CD8-positive, alpha-beta memory T cell (primary cell): ENCODE measurements around the gene FBRSL1. TPM values are rescaled to one million over a fixed set of nuclear protein-coding genes. Genes with fewer than 3 reads are reported as not detected.
"Not testable (repeated sequence)": the region's sequence is repeated elsewhere in the genome, so short reads cannot be mapped to it uniquely, and the experiment has no call there.

Experiments
- CTCF ChIA-PET: fragments of 350-600 bp; sonication (Branson Sonifier 250); formaldehyde crosslinking; loops from one replicate; lab custom pipeline; 2021; ENCODE audit warnings: antibody characterized with exemption; lab: Charles Lee
- POLR2A ChIA-PET: fragments of 350-600 bp; sonication (Branson Sonifier 250); formaldehyde crosslinking; loops from one replicate; lab custom pipeline; 2021; ENCODE audit warnings: antibody characterized with exemption; lab: Charles Lee
- DNase-seq, 5 donors: peaks; one replicate each; pipeline versions ENCODE4 v3.0.0 to v3.0.0-alpha.2; 2020 to 2022; ENCODE audit warnings: mixed read lengths in 1 of 5
- H3K27ac ChIP-seq: one replicate; pipeline ENCODE4 v1.7.0; 2013; ENCODE audit warnings: low read depth, mild to moderate bottlenecking, low read length, moderate library complexity
- H3K27me3 ChIP-seq: 2 replicates; pipeline ENCODE4 v1.7.0; 2013; ENCODE audit warnings: low read length, mild to moderate bottlenecking; ENCODE audit not compliant: insufficient read depth, poor library complexity, severe bottlenecking
- H3K36me3 ChIP-seq: 2 replicates; pipeline ENCODE4 v1.7.0; 2013; ENCODE audit warnings: mild to moderate bottlenecking, low read length, moderate library complexity; ENCODE audit not compliant: insufficient read depth
- H3K4me1 ChIP-seq: 2 replicates; pipeline ENCODE4 v1.7.0; 2013; ENCODE audit warnings: mild to moderate bottlenecking, low read length, moderate library complexity; ENCODE audit not compliant: insufficient read depth
- H3K4me3 ChIP-seq: 2 replicates; pipeline ENCODE4 v1.7.0; 2013; ENCODE audit warnings: mild to moderate bottlenecking, low read length
- H3K9me3 ChIP-seq: 2 replicates; pipeline ENCODE4 v1.7.0; 2013; ENCODE audit warnings: mild to moderate bottlenecking, low read length
- H3K27ac Mint-ChIP-seq, 8 donors: one replicate each; pipeline ENCODE4 v1.8.0; 2020 to 2021; ENCODE audit warnings: mixed read lengths in 8 of 8, mild to moderate bottlenecking in 6 of 8, inconsistent platforms in 3 of 8, moderate library complexity in 3 of 8
- H3K27me3 Mint-ChIP-seq, 2 donors: one replicate each; pipeline ENCODE4 v1.8.0; 2020 to 2021; ENCODE audit warnings: mixed read lengths in 2 of 2, mild to moderate bottlenecking in 1 of 2, moderate library complexity in 1 of 2
- H3K36me3 Mint-ChIP-seq, 3 donors: one replicate each; pipeline ENCODE4 v1.8.0; 2020 to 2021; ENCODE audit warnings: mixed read lengths in 3 of 3, inconsistent platforms in 1 of 3, mild to moderate bottlenecking in 1 of 3
- H3K4me1 Mint-ChIP-seq, 3 donors: one replicate each; pipeline ENCODE4 v1.8.0; 2020 to 2021; ENCODE audit warnings: mixed read lengths in 3 of 3, inconsistent platforms in 1 of 3, mild to moderate bottlenecking in 1 of 3
- H3K4me3 Mint-ChIP-seq, 7 donors: one replicate each; pipeline ENCODE4 v1.8.0; 2020 to 2021; ENCODE audit warnings: mixed read lengths in 7 of 7, mild to moderate bottlenecking in 6 of 7, moderate library complexity in 4 of 7, inconsistent platforms in 2 of 7
- H3K9me3 Mint-ChIP-seq, 5 donors: one replicate each; pipeline ENCODE4 v1.8.0; 2020 to 2022; ENCODE audit warnings: mixed read lengths in 5 of 5, mild to moderate bottlenecking in 3 of 5, moderate library complexity in 2 of 5, inconsistent platforms in 1 of 5
- polyA plus RNA-seq: library from polyadenylated mRNA; unstranded; fragments of 300-500 nt; fragmentation: Illumina TruSeq; gene quantifications from one replicate; pipeline ENCODE4 v1.2.3, GENCODE V29; 2021
- total RNA-seq, 2 experiments: library from RNA; stranded (reverse); gene quantifications; one replicate each; pipeline ENCODE4 v1.2.3, GENCODE V29; 2021

FBRSL1 gene
- total and polyA plus RNA-seq, 3 experiments from 2014 or later = 1.4 to 62.1 (median 58.1) TPM

GRCh38 chr12:132529906-132530305 lies 40.0 kb downstream of the FBRSL1 start:
- Histone ChIP-seq H3K9me3 (no peaks in the 10 kb centered on the region), H3K27me3 (no peaks in the 10 kb centered on the region), H3K4me3 (no peak overlapping the region), H3K27ac (no peak overlapping the region), H3K4me1 (no peaks in the 10 kb centered on the region), H3K36me3 (no peaks in the 10 kb centered on the region)
- peak overlapping the region in 6 of 8 donors; percentile 2 to 96 (median 34) for H3K27ac Mint-ChIP-seq
- ChIA-PET CTCF (no interaction called here), POLR2A (no interaction called here)
- no peaks in the 10 kb centered on the region for H3K9me3 Mint-ChIP-seq
- H3K4me1 Mint-ChIP-seq = peaks cover 0 to 5% (median 0%) of the 10 kb centered on the region in 3 donors
- no peak for DNase-seq
- peaks cover 0 to 1% of the 10 kb centered on the region in 2 donors for H3K27me3 Mint-ChIP-seq
- no peak overlapping the region for H3K4me3 Mint-ChIP-seq
- peaks cover 0 to 10% (median 0%) of the 10 kb centered on the region in 3 donors for H3K36me3 Mint-ChIP-seq

GRCh38 chr12:132530447-132530846 lies 40.5 kb downstream of the FBRSL1 start:
- no peaks in the 10 kb centered on the region for H3K9me3 ChIP-seq
- H3K27me3 Mint-ChIP-seq = peaks cover 0 to 3% of the 10 kb centered on the region in 2 donors
- no peak for DNase-seq
- H3K9me3 Mint-ChIP-seq = no peaks in the 10 kb centered on the region
- no peak overlapping the region for H3K4me3 Mint-ChIP-seq
- H3K27ac Mint-ChIP-seq = peak overlapping the region in 1 of 8 donors; percentile 28
- no peaks in the 10 kb centered on the region for H3K27me3 ChIP-seq
- no peak overlapping the region for H3K4me3 ChIP-seq
- H3K27ac ChIP-seq = no peak overlapping the region
- peaks cover 0 to 5% (median 3%) of the 10 kb centered on the region in 3 donors for H3K4me1 Mint-ChIP-seq
- H3K36me3 ChIP-seq = no peaks in the 10 kb centered on the region
- ChIA-PET CTCF (no interaction called here), POLR2A (no interaction called here)
- H3K36me3 Mint-ChIP-seq = peaks cover 0 to 10% (median 0%) of the 10 kb centered on the region in 3 donors
- no peaks in the 10 kb centered on the region for H3K4me1 ChIP-seq

DNA sequence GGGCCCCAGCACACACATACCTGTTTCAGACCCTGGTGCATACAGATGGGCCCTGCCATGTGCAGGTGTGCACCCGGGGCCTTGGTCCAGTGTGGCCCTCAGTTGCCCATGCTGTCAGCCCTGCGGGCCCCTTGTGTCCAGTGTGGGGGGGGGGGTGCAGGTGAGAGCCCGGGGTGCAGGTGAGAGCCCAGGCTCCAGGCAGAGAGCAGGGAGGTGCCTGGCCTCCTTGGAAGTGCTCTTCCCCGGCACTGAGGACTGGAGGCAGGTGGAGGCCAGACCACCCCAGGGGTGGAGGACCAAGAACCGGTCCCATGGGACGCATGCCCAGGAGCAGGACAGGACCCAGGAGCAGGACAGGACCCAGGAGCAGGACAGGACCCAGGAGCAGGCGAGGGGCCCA lies 40.9 kb downstream of the FBRSL1 start:
- no peaks in the 10 kb centered on the region for H3K9me3 ChIP-seq
- Mint-ChIP-seq H3K27ac (no peak overlapping the region), H3K27me3 (peaks cover 0 to 3% of the 10 kb centered on the region in 2 donors), H3K4me3 (no peak overlapping the region), H3K9me3 (no peaks in the 10 kb centered on the region), H3K36me3 (peaks cover 0 to 10% (median 0%) of the 10 kb centered on the region in 3 donors), H3K4me1 (peaks cover 0 to 8% (median 3%) of the 10 kb centered on the region in 3 donors)
- H3K4me1 ChIP-seq = no peaks in the 10 kb centered on the region
- no peak overlapping the region for H3K4me3 ChIP-seq
- no peaks in the 10 kb centered on the region for H3K36me3 ChIP-seq
- no peak for DNase-seq
- CTCF ChIA-PET = no interaction called here
- H3K27me3 ChIP-seq = no peaks in the 10 kb centered on the region
- POLR2A ChIA-PET = no interaction called here
- no peak overlapping the region for H3K27ac ChIP-seq

GRCh38 chr12:132532711-132533583 lies 43.0 kb downstream of the FBRSL1 start:
- H3K36me3 ChIP-seq, H3K4me1 ChIP-seq, H3K36me3 Mint-ChIP-seq, H3K4me3 Mint-ChIP-seq, POLR2A ChIA-PET, H3K27me3 Mint-ChIP-seq, H3K27me3 ChIP-seq, H3K27ac ChIP-seq, H3K9me3 Mint-ChIP-seq, DNase-seq, H3K4me3 ChIP-seq, CTCF ChIA-PET, H3K27ac Mint-ChIP-seq, H3K9me3 ChIP-seq: not testable (repeated sequence)
- H3K4me1 Mint-ChIP-seq = peaks cover 9 to 18% (median 10%) of the 10 kb centered on the region in 3 donors

DNA sequence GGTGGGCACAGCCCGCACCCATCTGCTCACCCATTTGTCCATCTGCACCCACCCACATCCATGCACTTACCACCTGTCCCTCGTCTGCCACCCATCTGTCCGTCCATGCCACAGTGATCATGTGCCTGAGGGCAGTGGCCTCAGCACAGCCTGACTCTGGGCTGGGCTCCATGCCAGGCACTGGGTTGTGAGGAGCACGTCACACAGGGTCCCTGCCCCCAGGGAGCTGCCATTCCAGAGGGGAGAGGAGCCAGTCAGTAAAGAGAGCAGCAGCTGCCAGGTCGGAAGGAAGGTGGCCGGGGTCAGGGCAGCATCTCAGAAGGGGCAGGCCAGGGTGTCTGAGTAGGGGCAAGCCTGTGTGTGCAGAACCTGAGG lies 43.6 kb downstream of the FBRSL1 start:
- no peak overlapping the region for H3K4me3 Mint-ChIP-seq
- H3K27ac ChIP-seq = no peak overlapping the region
- H3K4me1 Mint-ChIP-seq = peaks cover 9 to 18% (median 10%) of the 10 kb centered on the region in 3 donors
- no peaks in the 10 kb centered on the region for H3K4me1 ChIP-seq
- no peaks in the 10 kb centered on the region for H3K36me3 ChIP-seq
- no peaks in the 10 kb centered on the region for H3K9me3 ChIP-seq
- ChIA-PET POLR2A (no interaction called here), CTCF (interaction anchor here (1.4 kb wide), 1 partner anchor 9 kb away, joined by 5 read pairs; no protein-coding TSS in a partner anchor)
- peak overlapping the region in 1 of 8 donors; percentile 26 for H3K27ac Mint-ChIP-seq
- no peak overlapping the region for H3K4me3 ChIP-seq
- no peak for DNase-seq
- no peaks in the 10 kb centered on the region for H3K27me3 ChIP-seq
- H3K36me3 Mint-ChIP-seq = peaks cover 0 to 10% (median 0%) of the 10 kb centered on the region in 3 donors
- H3K27me3 Mint-ChIP-seq = peaks cover 0 to 3% of the 10 kb centered on the region in 2 donors
- H3K9me3 Mint-ChIP-seq = no peaks in the 10 kb centered on the region

DNA sequence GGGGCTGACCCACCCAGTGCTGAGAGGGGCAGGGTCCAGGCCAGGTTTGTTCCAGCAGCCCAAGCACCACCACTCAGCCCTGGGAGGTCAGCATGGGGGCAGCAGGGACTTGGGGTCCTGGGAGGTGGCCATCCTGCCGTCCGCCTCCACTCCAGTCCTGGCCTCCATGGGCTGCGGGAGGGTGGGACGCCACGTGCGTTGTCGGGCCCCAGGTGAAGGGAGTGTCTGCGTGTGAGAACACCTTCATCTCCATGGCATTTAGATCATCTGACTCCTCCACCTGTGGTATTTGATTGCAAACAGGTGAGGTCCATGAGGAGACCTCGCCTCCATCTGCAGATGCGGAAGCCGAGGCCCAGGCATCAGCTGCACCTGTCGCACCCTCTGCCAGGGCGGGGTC lies 44.1 kb downstream of the FBRSL1 start:
- no peak overlapping the region for H3K27ac ChIP-seq
- H3K9me3 Mint-ChIP-seq = no peaks in the 10 kb centered on the region
- ChIA-PET POLR2A (no interaction called here), CTCF (interaction anchor here (1.4 kb wide), 1 partner anchor 10 kb away, joined by 5 read pairs; no protein-coding TSS in a partner anchor)
- no peak overlapping the region for H3K4me3 ChIP-seq
- H3K27me3 Mint-ChIP-seq = peaks cover 0 to 3% of the 10 kb centered on the region in 2 donors
- H3K4me3 Mint-ChIP-seq = no peak overlapping the region
- no peak for DNase-seq
- H3K4me1 Mint-ChIP-seq = peaks cover 9 to 18% (median 10%) of the 10 kb centered on the region in 3 donors
- no peaks in the 10 kb centered on the region for H3K4me1 ChIP-seq
- no peaks in the 10 kb centered on the region for H3K27me3 ChIP-seq
- H3K36me3 ChIP-seq = no peaks in the 10 kb centered on the region
- H3K9me3 ChIP-seq = no peaks in the 10 kb centered on the region
- no peak overlapping the region for H3K27ac Mint-ChIP-seq
- peaks cover 0 to 10% (median 0%) of the 10 kb centered on the region in 3 donors for H3K36me3 Mint-ChIP-seq

GRCh38 chr12:132535019-132535418 lies 45.1 kb downstream of the FBRSL1 start:
- ChIA-PET CTCF (interaction anchor here (1.4 kb wide), 1 partner anchor 11 kb away, joined by 5 read pairs; no protein-coding TSS in a partner anchor), POLR2A (no interaction called here)
- no peaks in the 10 kb centered on the region for H3K27me3 ChIP-seq
- Mint-ChIP-seq H3K9me3 (no peaks in the 10 kb centered on the region), H3K36me3 (peaks cover 0 to 7% (median 0%) of the 10 kb centered on the region in 3 donors), H3K27me3 (peaks cover 0 to 3% of the 10 kb centered on the region in 2 donors), H3K27ac (peak overlapping the region in 4 of 8 donors; percentile 15 to 71 (median 47)), H3K4me3 (no peak overlapping the region), H3K4me1 (peaks cover 9 to 15% (median 10%) of the 10 kb centered on the region in 3 donors)
- no peak for DNase-seq
- no peak overlapping the region for H3K27ac ChIP-seq
- H3K9me3 ChIP-seq = no peaks in the 10 kb centered on the region
- no peak overlapping the region for H3K4me3 ChIP-seq
- no peaks in the 10 kb centered on the region for H3K4me1 ChIP-seq
- no peaks in the 10 kb centered on the region for H3K36me3 ChIP-seq
